HEK293 (cell line): ENCODE data around the gene PHYHD1.
A peak's percentile ranks its signal among the peaks of the same experiment; 100 is the strongest.

Experiments
- CTCF ChIA-PET: fragments of 350-600 bp; formaldehyde crosslinking; extraction: SDS; loops from one replicate; lab custom pipeline; 2021; ENCODE audit warnings: antibody characterized with exemption; lab: Yijun Ruan, JAX
- POLR2A ChIA-PET: fragments of 300-600 bp; formaldehyde crosslinking; extraction: SDS; loops from one replicate; lab custom pipeline; 2020; ENCODE audit warnings: antibody characterized with exemption, inconsistent platforms; lab: Yijun Ruan, JAX
- H3K27ac ChIP-seq: fragments of 200-500 bp; sonication (Bioruptor generic); 2 replicates; pipeline ENCODE4 v1.5.1; 2014; ENCODE audit warnings: low read depth, low read length, control low read depth, inconsistent platforms; ENCODE audit errors: extremely low read depth
- H3K36me3 ChIP-seq, 2 experiments: fragments of 200-500 bp in 1 of 2; sonication (Bioruptor generic) in 1 of 2; 1 replicate in 1 of 2; 2 replicates in 1 of 2; pipeline ENCODE4 v1.5.1; 2014 to 2017; ENCODE audit warnings: inconsistent platforms in 2 of 2, low read length in 2 of 2; ENCODE audit not compliant: control insufficient read depth in 2 of 2, insufficient read depth in 1 of 2
- H3K4me1 ChIP-seq: fragments of 200-500 bp; sonication (Bioruptor generic); 2 replicates; pipeline ENCODE4 v1.5.1; 2014; ENCODE audit warnings: mild to moderate bottlenecking, low read length, inconsistent platforms; ENCODE audit not compliant: control insufficient read depth, insufficient read depth
- H3K4me3 ChIP-seq: 2 replicates; pipeline ENCODE4 v1.5.1; 2011; ENCODE audit warnings: low read depth, mild to moderate bottlenecking, control low read depth, low read length, moderate library complexity
- H3K9me3 ChIP-seq: fragments of 200-500 bp; sonication (Bioruptor generic); 2 replicates; pipeline ENCODE4 v1.5.1; 2014; ENCODE audit warnings: low read depth, low read length, inconsistent platforms; ENCODE audit not compliant: control insufficient read depth, insufficient read depth
- GLIS2 ChIP-seq: fragments of 450-650 bp; formaldehyde crosslinking; IDR thresholded peaks from 2 replicates; pipeline ENCODE4 v1.5.1; 2016; ENCODE audit warnings: missing biosample characterization, missing genetic modification characterization
- PATZ1 ChIP-seq: fragments of 450-650 bp; formaldehyde crosslinking; IDR thresholded peaks from 2 replicates; pipeline ENCODE4 v1.5.1; 2016; ENCODE audit warnings: missing biosample characterization, missing genetic modification characterization
- PRDM4 ChIP-seq: fragments of 450-650 bp; formaldehyde crosslinking; IDR thresholded peaks from 2 replicates; pipeline ENCODE4 v1.5.1; 2017; ENCODE audit warnings: missing biosample characterization, missing genetic modification characterization
- SP3 ChIP-seq: fragments of 450-650 bp; formaldehyde crosslinking; IDR thresholded peaks from 2 replicates; pipeline ENCODE4 v1.5.1; 2016; ENCODE audit warnings: missing biosample characterization, missing genetic modification characterization
- ZBTB48 ChIP-seq: fragments of 450-650 bp; formaldehyde crosslinking; IDR thresholded peaks from 2 replicates; pipeline ENCODE4 v1.5.1; 2016; ENCODE audit warnings: missing biosample characterization, missing genetic modification characterization
- ZEB2 ChIP-seq: fragments of 450-650 bp; formaldehyde crosslinking; IDR thresholded peaks from 2 replicates; pipeline ENCODE4 v1.5.1; 2016; ENCODE audit warnings: missing biosample characterization, missing genetic modification characterization
- ZFHX2 ChIP-seq: fragments of 450-650 bp; formaldehyde crosslinking; conservative IDR thresholded peaks from 2 replicates; pipeline ENCODE4 v1.5.1; 2016; ENCODE audit warnings: missing biosample characterization, missing genetic modification characterization
- ZFP37 ChIP-seq: fragments of 450-650 bp; formaldehyde crosslinking; IDR thresholded peaks from 2 replicates; pipeline ENCODE4 v1.5.1; 2016; ENCODE audit warnings: missing biosample characterization, missing genetic modification characterization
- ZNF18 ChIP-seq: fragments of 450-650 bp; formaldehyde crosslinking; IDR thresholded peaks from 2 replicates; pipeline ENCODE4 v1.5.1; 2016; ENCODE audit warnings: missing biosample characterization, missing genetic modification characterization
- ZNF2 ChIP-seq: fragments of 450-650 bp; formaldehyde crosslinking; IDR thresholded peaks from 2 replicates; pipeline ENCODE4 v1.5.1; 2016; ENCODE audit warnings: missing biosample characterization, missing genetic modification characterization
- ZNF248 ChIP-seq: fragments of 450-650 bp; formaldehyde crosslinking; IDR thresholded peaks from 2 replicates; pipeline ENCODE4 v1.5.1; 2017; ENCODE audit warnings: missing biosample characterization, missing genetic modification characterization
- ZNF274 ChIP-seq, 2 experiments: fragments of 200-500 bp in 1 of 2; fragments of 450-650 bp in 1 of 2; sonication (Bioruptor generic) in 1 of 2; formaldehyde crosslinking in 1 of 2; IDR thresholded peaks; 2 replicates each; pipeline versions ENCODE4 v1.5.1 to v1.6.1; 2014 to 2016; ENCODE audit warnings: borderline replicate concordance in 1 of 2, inconsistent platforms in 1 of 2, low read length in 1 of 2, missing biosample characterization in 1 of 2, missing genetic modification characterization in 1 of 2
- ZNF423 ChIP-seq: fragments of 450-650 bp; formaldehyde crosslinking; IDR thresholded peaks from 2 replicates; pipeline ENCODE4 v1.5.1; 2016; ENCODE audit warnings: missing biosample characterization, missing genetic modification characterization
- ZNF518A ChIP-seq: fragments of 450-650 bp; formaldehyde crosslinking; conservative IDR thresholded peaks from 2 replicates; pipeline ENCODE4 v1.5.1; 2016; ENCODE audit warnings: low read depth, missing biosample characterization, missing genetic modification characterization
- ZNF530 ChIP-seq: fragments of 450-650 bp; formaldehyde crosslinking; IDR thresholded peaks from 2 replicates; pipeline ENCODE4 v1.5.1; 2016; ENCODE audit warnings: low read depth, missing biosample characterization, missing genetic modification characterization
- ZNF626 ChIP-seq: fragments of 450-650 bp; sonication (Bioruptor Pico); formaldehyde crosslinking; IDR thresholded peaks from 2 replicates; pipeline ENCODE4 v1.5.1; 2018; ENCODE audit warnings: missing biosample characterization, missing genetic modification characterization, inconsistent platforms
- ZNF629 ChIP-seq: fragments of 450-650 bp; formaldehyde crosslinking; IDR thresholded peaks from 2 replicates; pipeline ENCODE4 v1.5.1; 2017; ENCODE audit warnings: missing biosample characterization, missing genetic modification characterization
- ZNF645 ChIP-seq: fragments of 450-650 bp; formaldehyde crosslinking; IDR thresholded peaks from 2 replicates; pipeline ENCODE4; 2016; ENCODE audit warnings: missing biosample characterization, missing genetic modification characterization
- ZNF76 ChIP-seq: fragments of 450-650 bp; formaldehyde crosslinking; IDR thresholded peaks from 2 replicates; pipeline ENCODE4; 2016; ENCODE audit warnings: low read depth, missing biosample characterization, missing genetic modification characterization, borderline replicate concordance
- ZNF792 ChIP-seq: fragments of 450-650 bp; formaldehyde crosslinking; IDR thresholded peaks from 2 replicates; pipeline ENCODE4 v1.5.1; 2016; ENCODE audit warnings: missing biosample characterization, missing genetic modification characterization
- ZSCAN23 ChIP-seq: fragments of 450-650 bp; formaldehyde crosslinking; IDR thresholded peaks from 2 replicates; pipeline ENCODE4 v1.5.1; 2016; ENCODE audit warnings: missing biosample characterization, missing genetic modification characterization

PHYHD1 gene

DNA sequence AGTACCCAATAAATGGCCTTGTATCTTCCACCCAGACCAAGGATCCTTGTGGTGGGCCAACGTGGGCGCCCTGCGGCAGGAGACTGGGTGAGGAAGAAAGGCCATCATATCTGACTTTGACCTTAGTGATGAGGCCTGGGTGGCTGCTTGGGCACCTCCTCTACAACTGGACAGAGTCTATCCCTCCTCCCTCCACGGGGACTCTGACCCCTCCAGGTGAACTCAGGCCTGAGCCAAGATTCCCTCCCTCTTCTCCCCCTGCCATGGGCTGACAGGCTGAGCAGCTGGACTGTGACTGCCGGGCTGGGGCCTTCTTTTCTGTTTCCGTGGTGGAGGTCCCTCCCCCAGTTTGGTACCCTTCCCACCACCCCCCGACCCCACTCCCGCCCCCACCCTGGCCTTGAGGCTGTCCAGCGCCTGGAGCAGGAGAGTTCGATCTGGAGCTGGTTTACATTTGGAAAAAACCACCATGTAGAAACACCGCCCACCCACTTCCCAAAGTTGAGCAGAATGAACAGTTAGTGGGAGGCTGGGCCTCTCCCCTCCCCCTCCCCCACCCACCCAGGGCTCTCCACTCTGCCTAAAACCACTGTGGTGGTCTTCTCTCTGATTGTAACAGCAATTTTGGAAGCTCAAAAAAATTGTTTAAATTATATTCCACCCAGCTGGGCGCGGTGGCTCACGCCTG is 1.2 kb upstream of the PHYHD1 start (continued):
- TF ChIP-seq GLIS2 (tag by site-specific recombination) (no peak), ZFHX2 (tag by site-specific recombination) (peak; percentile 34), ZNF2 (tag by site-specific recombination) (no peak), ZNF530 (tag by site-specific recombination) (no peak), ZNF76 (no peak), ZSCAN23 (no peak), ZNF626 (tag by site-specific recombination) (no peak)

- POLR2A ChIA-PET: no interaction called here
- TF ChIP-seq ZNF645 (tag by site-specific recombination) (no peak), SP3 (tag by site-specific recombination) (peak; percentile 37; the same call in 1 of the 2 replicates), ZFP37 (no peak), ZNF792 (no peak), ZEB2 (tag by site-specific recombination) (0 out of 2 replicates have a peak, but pooled peaks have one; percentile 28), ZNF629 (tag by site-specific recombination) (no peak), ZNF518A (tag by site-specific recombination) (no peak), ZNF248 (tag by site-specific recombination) (no peak), PATZ1 (tag by site-specific recombination) (peak; percentile 51), ZNF274 (IDR thresholded peaks at IDR 0.05; ENCODE audit: low read length) (no peak), ZNF274 (tag by site-specific recombination; IDR thresholded peaks at IDR 0.05; ENCODE audit: borderline replicate concordance) (no peak), PRDM4 (tag by site-specific recombination) (peak; percentile 34; the same call in 1 of the 2 replicates), ZNF76 (peak; percentile 70; the same call in 1 of the 2 replicates), GLIS2 (tag by site-specific recombination) (peak; percentile 46; the same call in 1 of the 2 replicates), ZNF18 (no peak), ZBTB48 (tag by site-specific recombination) (peak; percentile 41; the same call in 1 of the 2 replicates), ZNF423 (tag by site-specific recombination) (peak; percentile 39; the same call in 1 of the 2 replicates)
Measured at GRCh38 chr9:128921881-128922763, 1.3 kb downstream of the PHYHD1 start.

More at GRCh38 chr9:128921881-128922763, 1.3 kb downstream of the PHYHD1 start:
- Histone ChIP-seq H3K4me3 (peak overlapping the region; percentile 15), H3K27ac (no peak overlapping the region), H3K9me3 (no peaks in the 10 kb centered on the region), H3K4me1 (no peaks in the 10 kb centered on the region), H3K36me3 (peaks cover 0 to 11% of the 10 kb centered on the region in 2 experiments; a peak in 1 of 3 replicates)
- CTCF ChIA-PET: interaction anchor here (0.9 to 1.5 kb wide), 4 partner anchors 104 to 189 kb away, joined by 3 to 5 read pairs (median 4); partner anchors contain the start of gene ENDOG
